H1 (cell line): ENCODE results near the gene GNLY. TPM values are rescaled to one million over a fixed set of nuclear protein-coding genes. Genes with fewer than 3 reads are reported as not detected.

Experiments used
- CTCF ChIA-PET: fragments of 300-600 bp; sonication (Branson Sonifier 250); formaldehyde crosslinking; loops from one replicate; lab custom pipeline; 2021; ENCODE audit not compliant: partially characterized antibody; lab: Charles Lee
- POLR2A ChIA-PET: fragments of 300-600 bp; sonication (Branson Sonifier 250); formaldehyde crosslinking; loops from one replicate; lab custom pipeline; 2021; ENCODE audit warnings: inconsistent platforms; ENCODE audit not compliant: partially characterized antibody; lab: Charles Lee
- DNase-seq, 2 experiments: peaks; one replicate each; pipeline versions ENCODE4 v3.0.0 to v3.0.0-alpha.2; 2010 to 2022; ENCODE audit warnings: low spot score in 2 of 2, low read depth in 1 of 2, mixed read lengths in 1 of 2
- FAIRE-seq: peaks from 2 replicates; lab custom pipeline; 2011; peaks lifted over from hg19 to GRCh38; lab: Jason Lieb, UNC
- H2AFZ ChIP-seq: 2 replicates; pipeline ENCODE4 v1.8.1; 2012; ENCODE audit warnings: low read length, inconsistent platforms
- H2AK5ac ChIP-seq: 2 replicates; pipeline ENCODE4 v1.6.1; 2013; ENCODE audit warnings: low read depth, low read length
- H2BK120ac ChIP-seq: replicated peaks from 2 replicates; pipeline ENCODE3; 2013; ENCODE audit warnings: low read depth, low read length, inconsistent platforms
- H2BK12ac ChIP-seq: 2 replicates; pipeline ENCODE4 v1.6.1; 2013; ENCODE audit warnings: low read depth, low read length
- H2BK15ac ChIP-seq: 2 replicates; pipeline ENCODE4 v1.6.1; 2013; ENCODE audit warnings: low read length
- H2BK20ac ChIP-seq: 2 replicates; pipeline ENCODE4 v1.6.1; 2013; ENCODE audit warnings: low read length
- H2BK5ac ChIP-seq: 2 replicates; pipeline ENCODE4 v1.6.1; 2013; ENCODE audit warnings: low read depth, low read length
- H3K14ac ChIP-seq: 2 replicates; pipeline ENCODE4 v1.6.1; 2013; ENCODE audit warnings: inconsistent platforms; ENCODE audit not compliant: insufficient read length
- H3K18ac ChIP-seq: 2 replicates; pipeline ENCODE4 v1.6.1; 2013; ENCODE audit warnings: low read length; ENCODE audit errors: extremely low read depth
- H3K23ac ChIP-seq: 2 replicates; pipeline ENCODE4 v1.6.1; 2013; ENCODE audit warnings: inconsistent platforms; ENCODE audit not compliant: insufficient read length
- H3K23me2 ChIP-seq: 2 replicates; pipeline ENCODE4 v1.6.1; 2013; ENCODE audit warnings: low read depth, low read length
- H3K27ac ChIP-seq: 2 replicates; pipeline ENCODE4 v1.6.1; 2011; ENCODE audit warnings: low read depth, low read length, inconsistent platforms
- H3K27me3 ChIP-seq, 4 experiments: replicated peaks in 1 of 4; 1 replicate in 1 of 4; 2 replicates in 3 of 4; pipeline versions ENCODE4 v1.6.1 to v1.8.1; 2011 to 2013; ENCODE audit warnings: low read length in 3 of 4, mild to moderate bottlenecking in 3 of 4, inconsistent platforms in 2 of 4, mixed read lengths in 2 of 4, moderate library complexity in 1 of 4; ENCODE audit not compliant: control insufficient read depth in 3 of 4, insufficient read depth in 3 of 4; ENCODE audit errors: extremely low read depth in 1 of 4
- H3K36me3 ChIP-seq, 4 experiments: 2 replicates each; pipeline versions ENCODE4 v1.6.1 to v1.8.1; 2011 to 2013; ENCODE audit warnings: mild to moderate bottlenecking in 4 of 4, low read length in 3 of 4, moderate library complexity in 2 of 4, control low read depth in 1 of 4, inconsistent platforms in 1 of 4; ENCODE audit not compliant: insufficient read depth in 4 of 4, control insufficient read depth in 2 of 4
- H3K4ac ChIP-seq: replicated peaks from 2 replicates; pipeline ENCODE3; 2013; ENCODE audit warnings: low read length, low read depth, mixed read lengths, inconsistent platforms; ENCODE audit not compliant: insufficient read length
- H3K4me1 ChIP-seq, 4 experiments: replicated peaks in 1 of 4; 1 replicate in 1 of 4; 2 replicates in 3 of 4; pipeline versions ENCODE4 v1.6.1 to v1.8.1; 2011 to 2013; ENCODE audit warnings: low read length in 3 of 4, inconsistent platforms in 2 of 4, mixed read lengths in 1 of 4; ENCODE audit not compliant: insufficient read depth in 4 of 4, control insufficient read depth in 3 of 4
- H3K4me2 ChIP-seq, 2 experiments: 2 replicates each; pipeline versions ENCODE4 v1.6.1 to v1.8.1; 2011 to 2013; ENCODE audit warnings: low read depth in 2 of 2, low read length in 2 of 2, control low read depth in 1 of 2, inconsistent platforms in 1 of 2, mild to moderate bottlenecking in 1 of 2; ENCODE audit not compliant: insufficient read depth in 1 of 2
- H3K4me3 ChIP-seq, 4 experiments: fragments of 200-600, 300-600 bp in 1 of 4; sonication (generic), shearing (Covaris generic), sonication (Bioruptor Twin) in 1 of 4; 2 replicates each; pipeline versions ENCODE4 v1.5.1 to v1.8.1; 2011 to 2016; ENCODE audit warnings: low read length in 4 of 4, low read depth in 3 of 4, control low read depth in 2 of 4, inconsistent platforms in 2 of 4, mild to moderate bottlenecking in 2 of 4, mixed read lengths in 1 of 4, moderate library complexity in 1 of 4; ENCODE audit not compliant: insufficient read depth in 2 of 4; ENCODE audit errors: extremely low read depth in 1 of 4
- H3K56ac ChIP-seq: replicated peaks from 2 replicates; pipeline ENCODE3; 2013; ENCODE audit warnings: low read depth, mild to moderate bottlenecking, mixed read lengths, low read length, inconsistent platforms; ENCODE audit not compliant: insufficient read length
- H3K79me1 ChIP-seq: 2 replicates; pipeline ENCODE4 v1.6.1; 2013; ENCODE audit warnings: low read depth, low read length, control low read depth
- H3K79me2 ChIP-seq, 2 experiments: 2 replicates each; pipeline versions ENCODE4 v1.6.1 to v1.8.1; 2012 to 2013; ENCODE audit warnings: low read length in 2 of 2, mild to moderate bottlenecking in 2 of 2, inconsistent platforms in 1 of 2; ENCODE audit not compliant: insufficient read depth in 2 of 2, control insufficient read depth in 1 of 2
- H3K9ac ChIP-seq, 4 experiments: replicated peaks in 1 of 4; 1 replicate in 1 of 4; 2 replicates in 3 of 4; pipeline versions ENCODE4 v1.6.1 to v1.8.1; 2011 to 2013; ENCODE audit warnings: low read depth in 3 of 4, low read length in 3 of 4, control low read depth in 2 of 4, mild to moderate bottlenecking in 2 of 4, moderate library complexity in 2 of 4, inconsistent platforms in 1 of 4; ENCODE audit errors: extremely low read depth in 1 of 4
- H3K9me3 ChIP-seq, 2 experiments: 2 replicates each; pipeline versions ENCODE4 v1.6.1 to v1.8.1; 2012 to 2013; ENCODE audit warnings: mild to moderate bottlenecking in 2 of 2, moderate library complexity in 2 of 2, control low read depth in 1 of 2, inconsistent platforms in 1 of 2, low read depth in 1 of 2, low read length in 1 of 2, mixed read lengths in 1 of 2; ENCODE audit not compliant: insufficient read depth in 2 of 2
- H4K20me1 ChIP-seq, 2 experiments: replicated peaks in 1 of 2; 2 replicates each; pipeline versions ENCODE3 to v1.8.1; 2011 to 2013; ENCODE audit warnings: inconsistent platforms in 2 of 2, low read length in 2 of 2, mild to moderate bottlenecking in 1 of 2; ENCODE audit not compliant: insufficient read depth in 2 of 2, control insufficient read depth in 1 of 2
- H4K5ac ChIP-seq: 2 replicates; pipeline ENCODE4 v1.6.1; 2013; ENCODE audit warnings: low read length, low read depth, mixed read lengths, inconsistent platforms; ENCODE audit not compliant: insufficient read length
- H4K8ac ChIP-seq: 2 replicates; pipeline ENCODE4 v1.8.0; 2013; ENCODE audit warnings: mild to moderate bottlenecking, moderate library complexity, low read length, inconsistent platforms; ENCODE audit not compliant: insufficient read depth; ENCODE audit errors: extremely low read depth
- H4K91ac ChIP-seq: replicated peaks from 2 replicates; pipeline ENCODE3; 2013; ENCODE audit warnings: low read length, mixed read lengths, inconsistent platforms; ENCODE audit not compliant: insufficient read length
- CTBP2 ChIP-seq: IDR thresholded peaks from 2 replicates; pipeline ENCODE4 v1.7.0; 2011; ENCODE audit warnings: borderline replicate concordance, mild to moderate bottlenecking, moderate library complexity, mixed read lengths, low read length; ENCODE audit not compliant: insufficient read depth, insufficient read length
- EGR1 ChIP-seq: IDR thresholded peaks from 2 replicates; pipeline ENCODE4 v1.6.1; 2011; ENCODE audit warnings: low read depth, low read length, borderline replicate concordance
- POU5F1 ChIP-seq: IDR thresholded peaks from 2 replicates; pipeline ENCODE4 v1.6.1; 2011; ENCODE audit warnings: low read depth, mild to moderate bottlenecking, low read length, moderate library complexity
- SP4 ChIP-seq: IDR thresholded peaks from 2 replicates; pipeline ENCODE4 v1.6.1; 2012; ENCODE audit warnings: low read length, inconsistent platforms
- SRF ChIP-seq: IDR thresholded peaks from 2 replicates; pipeline ENCODE4 v1.6.1; 2011; ENCODE audit warnings: mild to moderate bottlenecking, low read depth, low read length, moderate library complexity
- WGBS, 2 experiments: shearing (Covaris generic) in 1 of 2; methylation state at CpG; one replicate each; pipeline versions ENCODE4 v1.1.6 to v1.1.7; 2013 to 2015; ENCODE audit warnings: low lambda C conversion rate in 2 of 2, mixed read lengths in 2 of 2, inconsistent platforms in 1 of 2, low coverage in 1 of 2, missing lambda C conversion rate in 1 of 2; ENCODE audit not compliant: insufficient replicate concordance in 2 of 2, insufficient coverage in 1 of 2, insufficient read length in 1 of 2; ENCODE audit errors: extremely low coverage in 1 of 2, missing lambda C conversion rate in 1 of 2; 5-methylcytosine and 5-hydroxymethylcytosine counted together
- polyA plus RNA-seq, 7 experiments: library from polyadenylated mRNA; depleted of rRNA in 3 of 7; stranded (reverse) in 5 of 7; unstranded in 2 of 7; fragments of >200 nt in 5 of 7; fragments of 200-250 nt in 2 of 7; gene quantifications; 1 replicate in 5 of 7; 2 replicates in 1 of 7; 4 replicates in 1 of 7; pipeline versions ENCODE4 v1.2.1 to v1.2.3, GENCODE V29; 2011 to 2013; ENCODE audit warnings: missing spikeins in 2 of 7, mixed read lengths in 2 of 7
- total RNA-seq: library from RNA; stranded (reverse); fragmentation: NEBNext Ultra II Directional; extraction: Animal tissue kit (Norgen Biotek cat#: 25700); gene quantifications from 2 replicates; pipeline ENCODE4 v1.2.1, GENCODE V29; 2021

GNLY gene
- total and polyA plus RNA-seq, 2 of the 8 experiments (the other 6 are each of a cell fraction or from before 2014, with no cell fraction given): 0.03 TPM; not detected in 1

GRCh38 chr2:85695121-85695520, 963 bp downstream of the GNLY start:
- no peaks in the 10 kb centered on the region for H3K79me1 ChIP-seq
- H3K23ac ChIP-seq: no peak overlapping the region
- FAIRE-seq: no peak
- H2AFZ ChIP-seq: 0 out of 2 replicates have a peak overlapping the region, but pooled peaks have one; percentile 39
- H2AK5ac ChIP-seq: no peak overlapping the region
- H3K9ac ChIP-seq: no peak overlapping the region
- no peaks in the 10 kb centered on the region for H3K9me3 ChIP-seq
- no peak overlapping the region for H2BK20ac ChIP-seq
- CTCF ChIA-PET: interaction anchor here (0.5 to 6.8 kb wide), 4 partner anchors 10 to 43 kb away, joined by 3 to 49 read pairs (median 16); no protein-coding TSS in a partner anchor
- H4K5ac ChIP-seq: no peak overlapping the region
- WGBS, 2 experiments: 100% methylated on average over 7 of the region's 11 CpGs; no CpG with 5 or more reads in 1 of the 2 experiments
- no peak overlapping the region for H2BK120ac ChIP-seq
- H3K23me2 ChIP-seq: no peaks in the 10 kb centered on the region
- no peak overlapping the region for H2BK5ac ChIP-seq
- no peak overlapping the region for H2BK12ac ChIP-seq
- H4K8ac ChIP-seq: no peak overlapping the region
- H3K4me3 ChIP-seq: no peak overlapping the region
- H3K14ac ChIP-seq: no peak overlapping the region
- no peaks in the 10 kb centered on the region for H3K79me2 ChIP-seq
- H3K27ac ChIP-seq: no peak overlapping the region
- H3K36me3 ChIP-seq: no peaks in the 10 kb centered on the region
- H3K56ac ChIP-seq: no peak overlapping the region
- no peaks in the 10 kb centered on the region for H3K27me3 ChIP-seq
- H2BK15ac ChIP-seq: peak overlapping the region; percentile 61; the same call in 1 of the 2 replicates
- TF ChIP-seq SP4 (no peak), SRF (no peak), POU5F1 (no peak), EGR1 (no peak), CTBP2 (no peak)
- H4K20me1 ChIP-seq: no peaks in the 10 kb centered on the region
- POLR2A ChIA-PET: interaction anchor here (1.7 kb wide), 1 partner anchor 79 kb away, joined by 3 read pairs; the partner anchor contains the start of gene USP39
- no peak for DNase-seq
- no peak overlapping the region for H3K18ac ChIP-seq
- peaks cover 0 to 2% (median 0%) of the 10 kb centered on the region in 4 experiments; a peak in 1 of 7 replicates for H3K4me1 ChIP-seq
- H4K91ac ChIP-seq: no peak overlapping the region
- no peak overlapping the region for H3K4me2 ChIP-seq
- H3K4ac ChIP-seq: no peak overlapping the region
